MM.1S (cell line): ENCODE measurements around the gene TGFB1I1.

Source experiments
- CTCF ChIP-seq: fragments of 300-600 bp; sonication (generic); IDR thresholded peaks from 2 replicates; pipeline ENCODE4 v1.5.1; 2016; ENCODE audit warnings: antibody characterized with exemption, low read length, mixed read lengths
- EZH2 ChIP-seq: fragments of 300-600 bp; sonication (generic); optimal IDR thresholded peaks from 2 replicates; pipeline ENCODE3; 2017; ENCODE audit warnings: low read depth, mild to moderate bottlenecking, antibody characterized with exemption, low read length, mixed read lengths
- EZH2phosphoT487 ChIP-seq: fragments of 300-600 bp; sonication (generic); IDR thresholded peaks from 2 replicates; pipeline ENCODE4 v1.6.1; 2018; ENCODE audit warnings: antibody characterized with exemption, low read length

DNA sequence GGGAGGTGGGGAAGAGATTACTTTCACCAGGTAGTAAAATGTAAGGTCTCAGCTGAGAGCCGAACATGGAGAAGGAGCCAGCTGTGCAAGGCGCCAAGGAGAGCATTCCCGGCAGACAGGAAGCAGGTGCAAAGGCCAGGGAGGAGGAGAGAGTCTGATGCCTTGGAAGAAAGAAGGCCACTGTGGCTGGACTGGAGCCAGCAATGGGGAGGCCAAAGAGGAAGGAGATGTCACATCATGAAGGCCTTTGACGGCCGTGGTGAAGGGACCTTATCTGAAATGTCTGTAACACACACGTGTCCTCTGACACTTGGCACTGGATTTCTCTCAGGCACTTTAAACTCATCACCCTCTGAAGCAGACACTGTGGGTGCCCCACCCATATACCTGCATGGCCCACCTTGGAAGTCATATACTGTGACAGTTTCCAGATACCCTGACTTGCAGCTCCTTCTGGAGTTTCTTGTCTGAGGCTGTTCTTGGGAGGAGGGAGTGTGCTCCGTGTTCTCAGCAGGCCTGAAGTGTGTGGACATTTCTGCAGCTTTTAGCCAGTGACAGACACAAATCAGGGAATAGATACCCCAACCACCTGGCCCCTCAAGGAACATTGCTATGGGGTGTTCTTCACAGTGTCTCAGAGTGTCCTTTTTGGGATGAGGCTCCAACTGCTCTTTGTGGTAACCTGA, 9.0 kb downstream of the TGFB1I1 start:
- TF ChIP-seq CTCF (no peak), EZH2 (no peak), EZH2phosphoT487 (no peak)
